ENCODE measurements around the gene WWOX. TPM values are rescaled to one million over a fixed set of nuclear protein-coding genes. Genes with fewer than 3 reads are reported as not detected.

Gene WWOX
- total and polyA plus RNA-seq, 2 of the 8 experiments (the other 6 are each of a cell fraction or from before 2014, with no cell fraction given): 5.4 to 16.7 TPM

- TF ChIP-seq EP300 (IDR thresholded peaks at IDR 0.05; ENCODE audit: borderline replicate concordance in 1 of 2, low read depth in 2 of 2, low read length in 2 of 2) (no peak), CHD1 (IDR thresholded peaks at IDR 0.05; ENCODE audit: low read depth, low read length) (no peak), ASH2L (IDR thresholded peaks at IDR 0.05; ENCODE audit: low read length) (no peak), TCF12 (IDR thresholded peaks at IDR 0.05; ENCODE audit: low read depth, low read length) (no peak)
Measured at GRCh38 chr16:78955206-78955605, 855.8 kb downstream of the WWOX start (continued).

Measured in H1 (cell line).